DMS53 treated with DMSO at 0.1 percent for 48 hours (cell line): Measurements from ENCODE around the gene RIC8A.

ENCODE experiments used
- DNase-seq: peaks from one replicate; lab custom pipeline; 2025; ENCODE audit not compliant: unreplicated experiment; lab: John Stamatoyannopoulos, UW

Gene RIC8A

GRCh38 chr11:240315-240714, 32.8 kb downstream of the RIC8A start:
- no peak for DNase-seq

- no peak for DNase-seq
These were observed 34.1 kb downstream of the RIC8A start for GRCh38 chr11:241634-242033.

DNA sequence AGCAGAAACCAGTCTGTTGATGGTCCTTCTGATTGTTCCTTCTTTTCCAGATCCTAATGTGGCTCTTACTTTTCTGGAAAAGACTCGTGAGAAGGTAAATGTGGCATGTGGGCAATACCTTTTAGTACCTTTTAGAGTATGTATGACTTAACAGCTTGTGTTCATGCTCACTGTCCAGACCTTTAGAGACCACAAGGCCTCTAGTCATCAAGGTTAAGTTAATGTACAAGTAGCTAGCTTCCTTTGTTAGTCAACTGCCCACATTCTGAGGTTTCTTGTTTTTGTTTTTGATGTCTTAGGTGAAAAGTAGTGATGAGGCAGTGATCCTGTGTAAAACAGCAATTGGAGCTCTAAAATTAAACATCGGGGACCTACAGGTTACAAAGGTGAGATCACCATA, 36.9 kb downstream of the RIC8A start:
- DNase-seq = no peak

DNA sequence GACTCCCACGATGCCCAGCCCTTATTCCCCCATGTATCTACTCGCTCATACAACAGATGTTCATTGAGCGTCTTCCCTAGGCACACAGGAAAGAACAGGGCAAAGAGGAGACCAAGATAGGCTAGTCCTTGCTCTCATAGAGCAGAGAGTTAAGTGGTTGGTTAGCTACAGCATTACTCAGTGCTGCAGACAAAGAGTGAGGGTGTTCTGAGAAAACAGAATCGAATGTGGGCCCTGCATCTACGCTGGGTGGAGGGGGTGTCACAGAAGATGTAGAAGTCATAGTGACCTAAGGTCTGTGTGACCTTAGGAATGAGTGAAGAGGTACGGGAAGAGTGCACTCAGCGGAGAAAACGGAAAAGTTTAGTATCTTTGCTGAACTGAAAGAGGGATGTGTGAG, 41.6 kb downstream of the RIC8A start:
- no peak for DNase-seq

DNA sequence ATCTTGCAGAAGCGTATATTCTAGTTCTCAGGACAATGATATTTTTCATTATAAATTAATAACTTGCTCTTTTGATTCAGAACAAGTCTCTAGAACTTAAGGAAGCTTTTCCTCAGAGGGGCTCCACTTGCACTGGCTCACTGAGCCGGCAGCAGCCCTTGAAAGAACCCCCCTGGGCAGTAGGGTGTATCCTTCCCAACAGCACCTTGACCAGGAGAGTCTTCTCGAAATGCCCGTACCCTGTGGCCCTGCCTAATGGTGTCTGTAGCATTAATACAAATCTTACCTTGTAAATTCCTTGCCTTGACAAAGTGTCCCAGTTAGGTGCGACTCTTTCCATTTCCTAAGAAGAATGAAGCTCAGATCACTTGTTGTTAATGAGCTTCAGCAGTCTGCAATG, 42.8 kb downstream of the RIC8A start:
- DNase-seq = no peak

DNA sequence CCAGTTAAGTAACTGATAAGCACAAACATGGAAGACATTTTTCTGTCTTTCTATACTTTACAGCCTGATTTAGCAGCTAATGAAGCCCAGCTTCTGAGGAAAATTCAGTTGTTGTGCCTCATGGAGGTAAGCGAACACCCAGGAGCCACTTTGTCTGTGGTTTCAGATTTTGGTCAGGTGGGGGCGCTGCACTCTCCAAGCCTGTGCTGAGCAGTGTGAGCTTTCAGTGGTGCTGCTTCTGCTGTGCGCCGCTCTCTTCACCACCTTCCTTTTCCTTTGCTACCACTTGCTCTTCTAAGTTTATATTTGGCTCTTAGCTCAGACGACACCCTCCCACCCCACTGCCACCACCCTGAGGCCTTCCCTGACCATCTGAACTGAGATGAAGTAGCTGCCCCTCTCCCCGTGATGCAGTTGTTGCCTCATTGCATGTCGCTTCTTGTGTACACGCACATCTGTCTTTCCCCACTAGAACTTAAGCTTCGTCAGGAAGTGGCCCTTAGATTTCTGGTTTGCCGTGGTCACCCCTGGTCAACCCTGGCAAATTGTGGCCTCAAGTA, 43.3 kb downstream of the RIC8A start:
- peak; percentile 51 for DNase-seq

DNA sequence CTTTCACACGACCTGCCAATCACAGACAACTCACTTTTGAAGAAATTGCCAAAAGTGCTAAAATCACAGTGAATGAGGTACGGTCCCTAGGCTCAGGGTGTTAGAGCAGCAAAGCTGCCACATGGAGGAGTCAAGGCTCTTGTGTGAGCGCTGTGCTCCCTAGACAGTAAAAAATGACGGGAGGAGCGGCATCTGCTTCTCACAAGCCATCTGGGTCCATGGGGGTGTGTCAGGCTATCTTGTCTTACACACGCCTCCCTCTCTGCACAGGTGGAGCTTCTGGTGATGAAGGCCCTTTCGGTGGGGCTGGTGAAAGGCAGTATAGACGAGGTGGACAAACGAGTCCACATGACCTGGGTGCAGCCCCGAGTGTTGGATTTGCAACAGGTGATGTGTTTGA, 44.0 kb downstream of the RIC8A start:
- no peak for DNase-seq

- DNase-seq = no peak
These were observed 45.2 kb downstream of the RIC8A start for GRCh38 chr11:252666-253065.

- no peak for DNase-seq
These were observed 45.8 kb downstream of the RIC8A start for GRCh38 chr11:253160-253885.

- DNase-seq = no peak
These were observed 46.4 kb downstream of the RIC8A start for GRCh38 chr11:253886-254270.

GRCh38 chr11:255176-255575, 47.7 kb downstream of the RIC8A start:
- DNase-seq = no peak

- DNase-seq = no peak
These were observed 48.3 kb downstream of the RIC8A start for GRCh38 chr11:255816-256215.

- no peak for DNase-seq
These were observed 49.6 kb downstream of the RIC8A start for GRCh38 chr11:256952-257737.

DNA sequence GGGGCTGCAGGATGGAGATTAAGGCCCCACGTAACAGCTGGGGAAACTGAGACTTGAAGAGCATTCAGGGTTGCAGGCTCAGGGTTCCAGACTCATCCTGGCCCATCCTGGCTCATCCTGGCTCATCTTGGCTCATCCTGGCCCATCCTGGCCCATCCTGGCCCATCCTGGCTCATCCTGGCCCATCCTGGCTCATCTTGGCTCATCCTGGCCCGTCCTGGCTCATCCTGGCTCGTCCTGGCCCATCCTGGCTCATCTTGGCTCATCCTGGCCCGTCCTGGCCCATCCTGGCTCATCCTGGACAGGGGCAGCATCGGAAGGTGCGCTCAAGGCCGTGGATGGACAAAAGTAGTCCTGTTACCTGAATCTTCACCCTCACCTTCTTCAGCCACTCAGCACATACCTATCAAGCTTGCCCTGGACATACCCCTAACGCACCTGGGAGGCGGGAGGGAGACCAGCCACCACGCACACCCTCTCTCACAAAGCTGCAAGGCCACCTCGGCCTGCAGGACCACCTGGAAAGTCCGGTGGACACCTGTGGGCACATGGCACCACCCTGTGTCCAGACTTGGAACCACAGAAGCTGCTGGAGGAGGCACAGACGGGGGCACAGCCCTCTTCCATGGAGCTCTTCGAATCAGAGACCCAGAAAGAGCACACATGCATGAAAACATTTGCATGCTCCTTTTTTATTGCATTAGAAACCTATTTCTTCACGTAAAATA, 50.4 kb downstream of the RIC8A start:
- no peak for DNase-seq

GRCh38 chr11:259413-259812, 51.9 kb downstream of the RIC8A start:
- no peak for DNase-seq

DNA sequence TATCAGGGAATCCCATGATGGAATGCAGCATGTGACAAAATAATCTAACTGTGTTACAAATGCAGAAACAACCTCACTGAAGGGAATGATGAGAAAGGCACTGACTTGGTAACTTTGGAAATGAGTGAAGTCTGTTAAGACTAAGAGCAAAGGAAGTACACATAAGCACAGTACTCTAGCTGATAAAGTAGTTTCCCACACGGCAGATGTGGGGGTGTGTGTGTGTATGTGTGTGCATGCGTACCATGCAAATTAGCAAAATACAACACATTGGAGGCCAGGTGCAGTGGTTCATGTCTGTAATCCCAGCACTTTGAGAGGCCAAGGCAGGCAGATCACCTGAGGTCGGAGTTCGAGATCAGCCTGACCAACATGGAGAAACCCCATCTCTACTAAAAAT, 54.1 kb downstream of the RIC8A start:
- no peak for DNase-seq
